HS-5 (cell line): ENCODE data around the gene TRIM44.
A peak's percentile ranks its signal among the peaks of the same experiment; 100 is the strongest.

Experiments
- DNase-seq: peaks from one replicate; pipeline ENCODE4 v3.0.0-alpha.2; 2012; ENCODE audit warnings: low read depth

TRIM44 gene

DNA sequence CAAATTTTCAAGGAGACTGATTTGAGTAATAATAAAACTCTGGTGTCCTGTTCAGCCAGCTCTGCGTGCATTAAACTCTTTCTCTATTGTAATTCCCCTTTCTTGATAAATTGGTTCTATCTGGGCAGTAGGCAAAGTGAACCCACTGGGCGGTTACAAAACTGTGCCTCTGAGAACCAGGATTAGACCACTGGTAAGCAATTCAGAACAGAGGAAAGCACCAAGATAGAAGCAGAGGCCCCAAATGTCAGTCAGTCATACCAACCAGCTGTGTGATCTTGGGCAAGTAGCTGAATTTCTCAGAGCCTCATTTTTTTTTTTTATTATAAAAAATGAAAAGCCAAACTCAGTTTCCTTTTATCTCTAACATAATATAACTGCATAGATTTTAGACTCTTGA lies 54.9 kb downstream of the TRIM44 start:
- DNase-seq = no peak

DNA sequence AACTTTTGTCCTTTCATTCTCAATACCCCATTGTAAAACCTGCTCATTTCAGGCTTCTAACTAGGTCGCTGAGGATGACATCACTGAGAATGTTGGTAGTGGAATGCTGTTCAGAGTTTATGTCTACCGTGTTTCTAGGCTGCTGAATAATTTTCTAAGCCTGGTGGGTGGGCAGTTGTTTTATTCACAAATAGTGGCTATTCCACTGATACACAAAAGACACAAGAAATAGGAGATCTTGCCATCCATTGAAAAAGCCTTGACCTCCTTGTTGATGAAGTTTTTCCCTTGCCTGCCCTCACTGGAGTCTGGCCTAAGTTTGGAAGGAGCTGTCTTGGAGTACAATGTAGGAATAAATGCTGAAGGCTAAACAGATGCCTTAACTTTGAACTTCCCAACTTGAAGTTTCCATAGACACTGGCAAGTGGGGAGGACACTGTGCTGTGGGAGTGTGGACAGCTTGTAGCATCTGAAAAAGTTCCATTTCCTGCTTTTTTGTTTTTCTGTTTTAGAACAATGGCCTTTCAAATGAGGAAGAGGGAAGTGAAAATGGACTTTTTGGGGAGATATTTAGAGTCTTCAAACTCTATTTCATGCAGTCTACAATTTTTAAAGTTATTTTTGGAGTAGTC lies 59.2 kb downstream of the TRIM44 start:
- no peak for DNase-seq

DNA sequence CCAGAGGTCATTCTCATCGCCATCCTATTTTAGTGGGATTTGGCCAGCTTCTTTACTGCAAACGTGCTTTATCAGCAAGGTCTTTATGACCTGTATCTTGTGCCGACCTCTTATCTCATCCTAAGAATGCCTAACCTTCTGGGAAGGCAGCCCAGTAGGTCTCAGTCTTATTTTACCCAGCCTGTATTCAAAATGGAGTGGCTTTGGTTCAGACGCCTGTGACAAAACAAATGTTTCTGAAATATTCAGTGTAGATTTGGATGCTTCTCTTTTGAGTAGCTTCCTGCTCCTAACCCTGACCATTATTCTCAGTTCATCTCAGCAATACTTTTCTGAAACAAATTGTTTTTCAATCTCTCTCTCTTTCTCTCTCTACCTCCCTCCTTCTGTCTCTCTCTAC lies 60.1 kb downstream of the TRIM44 start:
- DNase-seq = no peak

DNA sequence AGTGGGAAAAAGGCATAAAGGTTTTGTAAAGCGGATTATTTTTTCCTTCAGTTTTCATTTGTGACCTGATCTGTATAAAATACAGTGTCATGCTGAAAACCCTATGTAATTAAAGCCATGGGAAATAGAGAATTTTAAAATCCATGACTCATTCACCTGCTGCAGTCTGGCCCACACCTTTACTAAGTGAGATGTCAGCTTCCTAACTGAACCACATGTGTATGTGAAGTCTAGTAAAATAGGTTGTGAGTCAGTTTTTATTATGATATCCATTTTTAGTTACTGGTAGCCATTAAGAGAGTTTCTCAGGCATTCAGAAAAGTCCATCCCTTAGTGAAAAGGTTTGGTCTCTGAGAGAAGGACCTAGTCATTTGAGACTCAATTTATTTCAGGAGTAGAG lies 60.9 kb downstream of the TRIM44 start:
- no peak for DNase-seq

DNA sequence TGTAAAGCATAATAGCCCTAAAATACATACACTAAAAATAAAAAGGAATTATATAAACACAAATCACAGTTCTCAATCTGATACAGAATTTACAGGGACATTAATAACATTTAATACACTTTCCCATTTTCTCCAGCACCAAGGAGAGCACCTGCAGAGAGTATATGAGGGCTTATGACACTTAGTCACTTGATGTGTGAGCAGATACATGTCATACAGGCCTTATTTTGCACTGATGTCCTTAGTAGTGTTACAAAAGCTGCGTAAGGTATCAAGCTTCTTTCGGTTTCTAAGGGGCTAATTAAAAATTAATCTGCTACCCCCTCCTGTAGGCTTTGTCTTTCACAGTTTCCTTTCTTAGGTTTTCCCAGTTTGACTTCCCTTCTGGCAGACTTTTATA lies 61.3 kb downstream of the TRIM44 start:
- no peak for DNase-seq

DNA sequence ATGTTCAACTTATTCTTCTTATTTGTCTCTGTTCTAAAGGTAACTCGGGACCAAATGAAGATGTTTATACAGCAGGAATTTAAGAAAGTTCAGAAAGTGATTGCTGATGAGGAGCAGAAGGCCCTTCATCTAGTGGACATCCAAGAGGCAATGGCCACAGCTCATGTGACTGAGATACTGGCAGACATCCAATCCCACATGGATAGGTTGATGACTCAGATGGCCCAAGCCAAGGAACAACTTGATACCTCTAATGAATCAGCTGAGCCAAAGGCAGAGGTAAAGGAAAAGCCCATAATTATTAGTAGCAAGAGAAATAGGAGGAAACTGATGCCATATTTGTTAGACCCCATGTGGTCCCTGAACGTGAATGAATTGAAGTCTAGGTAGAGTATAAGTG lies 63.3 kb downstream of the TRIM44 start:
- peak; percentile 41 for DNase-seq

DNA sequence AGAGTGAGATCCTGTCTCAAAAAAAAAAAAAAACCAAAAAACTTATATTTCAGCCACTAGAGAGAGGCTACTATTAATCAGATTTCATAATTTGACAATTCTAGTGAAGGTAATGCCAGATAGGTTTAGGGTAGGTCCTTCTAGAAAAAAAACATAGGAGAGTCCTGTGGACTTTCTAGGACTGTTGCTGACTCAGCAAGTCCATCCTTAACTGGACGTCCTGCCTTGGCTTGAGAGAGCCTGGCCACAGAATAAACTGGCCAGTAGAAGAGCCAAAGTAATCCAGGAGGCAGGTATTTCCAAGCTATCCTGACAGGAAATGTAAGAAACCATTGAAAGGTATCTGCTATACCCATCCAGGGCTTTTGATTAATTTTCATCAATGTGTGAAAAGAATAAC lies 64.6 kb downstream of the TRIM44 start:
- no peak for DNase-seq

DNA sequence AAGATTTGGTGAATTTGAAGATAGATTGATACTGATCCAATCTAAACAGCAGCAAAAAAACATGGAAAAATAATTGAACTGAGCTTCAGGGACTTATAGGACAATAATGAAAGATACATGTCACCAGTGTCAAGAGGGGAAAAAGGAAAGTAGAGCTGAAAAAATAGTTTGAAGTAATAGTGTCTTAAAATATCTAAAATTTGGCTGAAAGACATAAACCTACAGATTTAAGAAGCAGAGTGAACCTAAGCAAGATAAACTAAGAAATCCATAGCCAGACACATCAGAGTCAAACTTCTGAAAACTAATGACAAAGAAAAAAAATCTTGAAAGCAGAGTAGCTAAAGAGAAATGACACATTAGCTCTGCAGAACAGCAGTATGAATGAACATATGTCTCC lies 67.7 kb downstream of the TRIM44 start:
- DNase-seq = no peak

DNA sequence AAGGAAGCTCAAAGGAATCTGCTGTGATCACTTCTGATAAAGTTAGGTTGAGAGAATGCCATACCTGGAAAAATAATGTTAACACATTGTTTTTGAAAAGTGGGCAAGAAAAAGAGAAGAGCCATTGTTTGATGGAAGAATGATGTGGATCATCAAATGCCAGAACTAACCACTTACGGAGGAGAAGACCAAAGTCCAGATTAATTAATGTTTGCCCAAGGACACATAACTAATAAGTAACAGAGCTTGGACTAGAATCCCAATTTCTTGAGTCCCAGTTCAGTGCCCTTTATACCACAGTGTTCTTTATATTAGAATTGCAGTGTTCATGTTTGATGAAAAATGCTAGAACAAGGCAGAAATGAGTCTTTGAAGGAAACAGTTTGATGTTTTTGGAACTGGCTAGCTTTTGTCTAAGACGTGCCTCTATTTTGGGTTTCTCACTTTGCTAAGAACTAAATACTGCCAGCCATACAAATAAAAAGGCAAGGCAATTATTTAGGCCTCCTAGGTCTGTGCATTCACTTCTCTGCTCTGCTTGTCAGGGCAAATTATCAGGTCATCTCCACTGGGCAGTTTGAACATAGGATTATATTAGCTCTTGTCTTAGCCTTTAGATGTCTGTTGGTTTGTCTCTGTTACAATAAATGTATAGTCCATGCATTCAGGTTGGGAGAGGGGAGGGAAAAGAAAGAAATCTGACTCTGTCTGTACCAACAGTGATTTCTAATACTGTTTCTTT lies 72.3 kb downstream of the TRIM44 start:
- no peak for DNase-seq

DNA sequence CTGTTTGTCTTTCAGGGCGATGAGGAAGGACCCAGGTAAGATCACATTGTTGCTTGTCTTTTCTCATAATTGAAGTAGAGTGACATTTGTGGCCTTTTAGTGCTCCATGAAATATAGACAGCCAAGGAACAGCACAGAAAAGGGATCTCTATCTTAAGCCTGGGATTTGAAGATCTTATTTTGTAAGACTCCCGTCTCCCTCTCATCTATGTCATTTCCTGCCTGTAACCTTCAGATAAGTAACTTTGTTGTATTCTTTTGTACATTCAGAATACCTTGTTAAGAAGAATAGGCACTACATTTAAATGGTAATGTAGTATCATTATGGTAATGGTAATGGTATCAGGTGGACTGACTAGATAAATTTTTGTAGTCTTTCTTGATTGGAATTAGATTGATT lies 72.8 kb downstream of the TRIM44 start:
- no peak for DNase-seq

DNA sequence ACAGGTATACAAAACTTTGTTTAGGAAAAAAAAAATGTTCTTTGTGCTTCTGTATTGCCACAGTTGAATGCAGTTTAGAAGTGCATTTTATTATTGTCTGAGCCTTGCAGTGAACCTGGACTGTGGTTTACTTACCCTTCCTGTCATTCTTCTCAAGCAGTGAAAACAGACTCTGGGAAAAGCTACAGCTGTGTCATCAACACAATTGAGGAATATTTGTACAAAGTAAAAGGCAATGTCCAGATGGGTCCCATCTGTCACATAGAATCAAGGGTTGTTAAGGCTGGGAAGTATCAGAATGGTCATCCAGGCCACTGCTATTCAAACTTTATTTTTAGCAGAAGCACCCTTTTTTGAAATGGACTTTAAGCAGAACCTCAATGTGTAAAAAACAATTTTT lies 73.3 kb downstream of the TRIM44 start:
- DNase-seq = no peak

DNA sequence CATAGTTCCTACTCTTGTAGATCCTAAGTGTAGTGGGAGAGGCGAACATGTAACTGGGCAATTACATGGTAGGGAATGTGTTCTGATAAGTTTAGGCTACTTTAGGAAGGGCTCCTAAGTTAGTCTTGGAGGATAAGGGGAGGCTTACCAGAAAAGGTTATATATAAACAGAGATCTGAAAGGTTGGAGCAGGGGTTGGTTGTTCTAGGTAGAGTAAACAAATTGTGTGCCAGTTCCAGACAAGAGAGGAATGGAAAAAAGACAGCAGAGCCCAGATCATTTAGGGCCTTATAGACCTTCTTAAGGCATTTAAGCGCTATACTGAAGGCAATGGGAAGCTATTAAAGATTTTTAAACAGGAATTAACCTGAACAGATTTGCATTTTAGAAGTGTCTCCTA lies 74.4 kb downstream of the TRIM44 start:
- DNase-seq = no peak

DNA sequence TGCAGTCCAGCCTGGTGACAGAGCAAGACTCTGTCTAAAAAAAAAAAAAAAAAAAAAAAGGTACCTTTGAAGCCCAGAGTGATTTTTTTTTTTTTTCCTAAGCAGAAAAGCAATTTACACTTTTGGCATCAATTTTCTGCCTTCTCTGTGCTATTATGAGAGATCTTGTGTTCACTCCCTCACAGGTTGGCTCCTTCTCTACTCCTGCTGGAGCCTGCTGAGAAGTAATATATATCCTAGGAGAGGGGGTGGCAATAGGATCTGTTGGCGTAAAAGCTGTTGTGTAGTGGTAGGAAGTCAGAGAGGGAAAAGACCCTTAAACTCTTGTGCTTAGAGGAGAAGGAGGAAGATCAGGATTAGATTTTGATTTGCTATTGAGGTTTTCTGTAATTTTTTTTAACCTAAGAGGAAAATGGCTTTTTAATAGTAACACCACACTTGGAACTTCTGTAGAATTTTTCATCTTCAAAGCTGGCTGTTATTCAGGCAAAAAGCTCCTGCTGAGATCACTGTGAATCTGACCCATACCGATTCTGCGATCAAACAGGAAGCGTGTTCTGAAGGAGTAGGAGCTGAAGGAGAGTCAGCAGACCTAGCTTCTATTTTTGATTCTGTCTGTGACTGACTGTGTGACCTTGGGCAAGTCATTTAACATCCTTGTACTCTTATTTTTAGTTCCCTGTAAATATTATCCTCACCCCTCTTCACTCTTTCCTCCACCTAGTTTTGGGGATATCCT lies 77.7 kb downstream of the TRIM44 start:
- no peak for DNase-seq

DNA sequence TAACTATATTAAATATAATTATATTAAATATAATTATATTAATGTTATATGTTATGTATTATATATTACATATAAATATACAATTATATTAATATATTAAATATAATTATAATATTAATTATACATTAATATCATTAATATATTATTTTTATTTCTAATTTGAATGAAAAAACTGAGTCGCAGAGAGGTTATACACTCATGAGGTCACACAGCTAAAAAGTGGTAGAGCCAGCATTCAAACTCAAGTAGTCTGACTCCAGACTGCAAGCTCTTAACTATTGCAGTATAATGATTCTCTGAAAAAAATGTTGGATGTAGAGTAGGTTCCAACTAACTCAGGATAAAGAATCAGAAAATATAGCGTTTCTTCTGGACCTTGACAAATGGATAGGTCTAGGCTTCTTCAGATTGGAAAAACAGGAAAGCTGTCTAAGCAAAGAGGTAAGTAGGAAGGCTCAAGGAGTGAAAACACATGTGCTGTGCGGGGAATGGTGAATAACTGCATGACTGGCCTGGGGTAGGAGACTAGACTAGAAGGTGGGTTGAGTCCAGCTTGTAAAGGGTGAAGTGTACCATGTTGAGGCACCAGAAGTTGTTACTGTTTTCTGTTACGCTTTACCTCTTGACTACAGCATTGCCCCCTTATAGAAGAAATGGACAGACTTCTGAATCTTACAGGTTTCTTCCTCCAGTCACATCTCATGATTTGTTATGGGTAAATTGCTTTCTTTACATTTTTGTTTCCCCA lies 80.3 kb downstream of the TRIM44 start:
- DNase-seq = no peak

DNA sequence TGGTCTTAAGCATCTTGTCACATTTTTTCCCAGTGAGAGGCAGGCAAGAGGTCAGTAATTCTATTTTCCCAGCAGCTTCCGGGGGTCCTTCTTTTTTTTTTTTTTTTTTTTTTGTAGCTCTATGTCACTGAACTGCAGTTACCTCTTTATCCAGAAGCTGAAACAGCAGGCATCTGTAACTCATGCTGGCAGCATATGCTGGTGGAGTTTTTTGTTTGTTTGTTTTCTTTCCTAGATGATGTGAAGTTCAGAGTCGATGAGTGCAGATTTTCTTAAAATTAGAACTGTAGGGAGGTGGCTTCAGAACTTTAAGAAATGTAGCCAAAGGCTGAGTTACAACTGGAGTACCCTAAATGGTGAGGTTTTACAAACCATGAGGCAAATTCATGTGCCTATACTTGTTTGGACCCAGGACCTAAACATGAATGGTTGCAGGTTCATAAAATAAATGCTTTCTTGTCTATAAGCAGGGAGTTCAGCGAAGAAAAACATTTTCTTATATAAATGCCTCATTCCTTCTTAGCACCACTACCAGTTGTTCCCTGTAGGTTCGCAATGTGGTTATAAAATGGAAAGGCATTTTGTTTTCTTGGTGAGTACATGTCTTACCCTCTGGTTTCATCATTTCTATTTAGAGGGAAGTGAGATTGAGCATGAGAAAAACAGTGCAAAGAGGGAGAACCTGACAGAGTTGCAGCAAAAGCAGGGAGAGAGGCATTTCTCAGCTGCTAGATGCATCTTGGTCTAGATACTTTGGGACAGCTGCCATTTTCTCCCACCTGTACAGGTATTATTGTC lies 84.0 kb downstream of the TRIM44 start:
- DNase-seq = no peak

DNA sequence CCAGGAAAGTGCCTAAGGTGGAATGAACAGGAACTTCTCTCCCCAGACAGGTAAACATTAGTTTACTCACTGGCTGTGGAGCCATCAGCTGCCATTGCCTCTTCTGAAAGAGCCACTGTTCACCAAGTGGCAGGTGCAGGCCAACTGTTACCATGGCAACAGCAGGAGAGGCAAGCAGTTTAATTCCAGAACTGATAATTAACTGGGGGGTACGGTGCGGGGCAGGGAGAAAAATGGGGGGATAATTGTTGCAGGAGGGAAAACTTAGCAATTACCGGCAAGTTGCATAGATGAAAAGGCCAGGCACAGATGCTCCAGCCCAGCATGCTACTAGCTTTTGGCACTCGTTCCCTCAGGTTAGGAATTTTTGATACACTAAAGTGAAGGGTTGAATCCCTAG lies 85.1 kb downstream of the TRIM44 start:
- no peak for DNase-seq

DNA sequence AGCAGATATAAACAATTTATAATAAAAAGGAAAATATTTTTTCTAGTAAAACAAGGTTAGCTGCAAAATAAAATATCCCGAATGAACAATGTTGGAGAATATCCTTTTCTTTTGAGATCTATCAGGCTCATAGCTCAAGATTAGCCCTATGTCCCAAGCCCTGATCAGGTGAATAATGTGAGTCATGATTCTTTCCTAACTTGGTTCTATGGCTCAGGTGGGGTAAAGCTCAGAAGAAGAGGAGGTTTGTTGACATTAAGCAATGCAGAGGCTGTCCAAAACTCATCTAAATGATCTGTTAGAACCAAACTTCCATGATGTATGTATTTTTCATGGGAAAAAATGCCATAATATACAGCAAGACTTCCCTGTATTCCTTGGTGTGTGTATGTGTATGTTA lies 86.1 kb downstream of the TRIM44 start:
- DNase-seq = no peak

DNA sequence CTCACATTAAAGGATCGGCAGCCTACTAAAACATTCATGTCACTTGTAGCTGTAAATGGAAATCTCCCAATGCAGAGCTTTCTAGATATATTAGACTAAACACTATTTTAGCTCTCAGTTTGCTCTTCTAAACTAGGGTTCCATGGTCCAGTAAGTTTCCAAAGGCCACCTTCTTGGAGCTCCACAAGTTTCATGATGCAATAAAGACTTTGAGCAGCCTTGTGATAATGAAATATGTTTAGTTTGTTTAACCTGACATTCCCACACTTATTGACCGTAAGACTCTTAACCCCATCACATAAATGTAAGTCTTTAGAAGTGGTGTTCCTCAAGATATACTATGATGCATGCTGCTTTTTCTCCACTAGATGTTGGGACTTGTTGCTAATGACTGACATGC lies 87.7 kb downstream of the TRIM44 start:
- no peak for DNase-seq

DNA sequence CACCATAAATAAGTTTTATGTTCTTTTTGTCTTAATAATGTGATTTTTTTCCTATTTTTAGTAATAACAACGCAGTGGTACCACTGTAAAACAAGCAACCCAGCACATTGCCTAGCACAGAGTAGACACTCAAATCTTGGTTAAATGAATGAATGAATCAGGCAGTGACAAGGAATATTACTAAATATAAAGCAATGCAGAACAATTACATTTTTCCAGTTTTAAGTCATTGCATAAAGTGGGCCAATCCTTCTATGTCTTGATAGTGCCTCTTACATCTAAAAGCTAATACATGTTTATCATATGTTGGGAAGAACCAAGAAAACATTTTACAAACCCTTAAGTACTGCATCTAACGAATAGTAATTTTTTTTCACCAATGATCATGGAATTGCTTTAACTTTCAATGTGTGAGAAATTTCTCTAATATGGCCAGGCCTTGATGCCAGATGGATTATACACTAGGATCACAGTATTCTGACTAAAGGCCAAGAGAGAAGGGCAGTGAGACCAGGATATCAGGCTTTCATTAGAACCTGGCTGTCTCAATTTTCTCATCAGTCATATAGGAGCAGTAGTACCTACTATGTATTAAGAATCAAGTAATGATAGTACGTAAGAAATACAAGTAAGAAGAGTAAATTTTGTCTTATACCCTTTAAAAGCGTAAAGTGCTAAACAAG lies 88.5 kb downstream of the TRIM44 start:
- no peak for DNase-seq

DNA sequence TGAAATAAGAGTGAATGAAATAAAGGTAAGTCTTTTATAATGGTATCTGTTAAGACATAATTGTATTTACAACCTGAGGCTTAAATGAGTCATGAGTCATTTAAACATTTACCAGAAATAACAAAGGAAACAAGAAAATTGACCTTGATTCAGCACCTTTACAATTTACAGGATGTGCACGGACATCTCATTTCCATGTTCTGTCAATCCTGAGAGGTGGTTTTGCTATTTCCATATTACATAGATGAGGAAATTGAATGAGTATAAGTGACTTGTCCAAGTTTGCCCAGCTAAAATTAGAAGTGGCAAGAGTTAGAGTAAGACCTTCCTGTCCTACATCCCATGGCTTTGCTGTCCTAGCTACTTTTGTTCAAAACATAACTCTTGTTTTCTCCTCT lies 89.1 kb downstream of the TRIM44 start:
- no peak for DNase-seq

DNA sequence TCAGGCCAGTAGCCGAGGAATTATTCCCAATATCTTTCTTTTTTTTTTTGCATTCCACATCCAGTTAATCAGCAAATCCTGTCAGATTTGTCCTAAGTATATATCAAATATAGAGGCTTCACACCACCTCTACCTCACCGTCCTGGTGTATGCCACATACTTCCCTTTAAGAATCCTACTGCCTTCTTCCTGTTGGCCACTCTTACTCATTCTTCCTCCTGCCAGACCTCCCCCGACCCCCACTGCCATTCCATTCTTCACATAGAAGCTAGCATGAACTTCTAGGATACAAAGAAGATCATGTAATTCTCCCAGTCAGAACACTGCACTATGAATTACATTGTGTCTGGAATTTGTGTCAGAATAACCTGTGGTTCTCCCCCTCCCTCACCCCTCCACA lies 89.5 kb downstream of the TRIM44 start:
- no peak for DNase-seq
